ENCODE data around the gene TMEM41A. TPM values are rescaled to one million over a fixed set of nuclear protein-coding genes. Genes with fewer than 3 reads are reported as not detected.

TMEM41A gene
- polyA plus RNA-seq, 1 experiment = 17.8 TPM

GRCh38 chr3:185526349-185526951 lies 27.6 kb upstream of the TMEM41A start:
- peaks cover 10% of the 10 kb centered on the region for H3K27me3 ChIP-seq (ENCODE audit: control insufficient read depth, insufficient read depth, low read length)
- DNase-seq (ENCODE audit: low read depth, low spot score) = no peak
- no peak for TF ChIP-seq CTCF (IDR thresholded peaks at IDR 0.05; ENCODE audit: low read depth, low read length)
- H3K4me3 ChIP-seq (ENCODE audit: low read depth, low read length) = no peak overlapping the region
- CTCF ChIA-PET = no interaction called here
- H3K9me3 ChIP-seq (ENCODE audit: control insufficient read depth, insufficient read depth, low read length) = no peaks in the 10 kb centered on the region
- POLR2A ChIA-PET = no interaction called here
- no peak overlapping the region for H3K27ac ChIP-seq (ENCODE audit: low read depth, low read length)

- no peak for TF ChIP-seq CTCF (IDR thresholded peaks at IDR 0.05; ENCODE audit: low read depth, low read length)
- Histone ChIP-seq H3K27me3 (ENCODE audit: control insufficient read depth, insufficient read depth, low read length) (peaks cover 6% of the 10 kb centered on the region), H3K27ac (ENCODE audit: low read depth, low read length) (no peak overlapping the region), H3K9me3 (ENCODE audit: control insufficient read depth, insufficient read depth, low read length) (no peaks in the 10 kb centered on the region), H3K4me3 (ENCODE audit: low read depth, low read length) (no peak overlapping the region)
- ChIA-PET POLR2A (no interaction called here), CTCF (interaction anchor here (0.6 to 1.2 kb wide), 2 partner anchors 38 to 60 kb away, joined by 3 read pairs; no protein-coding TSS in a partner anchor)
- no peak for DNase-seq (ENCODE audit: low read depth, low spot score)
These were observed 22.7 kb upstream of the TMEM41A start for GRCh38 chr3:185521349-185522138.

GRCh38 chr3:185519021-185519420 lies 20.2 kb upstream of the TMEM41A start:
- ChIA-PET POLR2A (no interaction called here), CTCF (no interaction called here)
- Histone ChIP-seq H3K27me3 (ENCODE audit: control insufficient read depth, insufficient read depth, low read length) (peaks cover 4% of the 10 kb centered on the region), H3K4me3 (ENCODE audit: low read depth, low read length) (no peak overlapping the region), H3K9me3 (ENCODE audit: control insufficient read depth, insufficient read depth, low read length) (no peaks in the 10 kb centered on the region), H3K27ac (ENCODE audit: low read depth, low read length) (no peak overlapping the region)
- DNase-seq (ENCODE audit: low read depth, low spot score) = no peak
- TF ChIP-seq CTCF (IDR thresholded peaks at IDR 0.05; ENCODE audit: low read depth, low read length) = no peak

GRCh38 chr3:185517387-185518130 lies 18.7 kb upstream of the TMEM41A start:
- ChIA-PET CTCF (no interaction called here), POLR2A (no interaction called here)
- Histone ChIP-seq H3K27me3 (ENCODE audit: control insufficient read depth, insufficient read depth, low read length) (peaks cover 4% of the 10 kb centered on the region), H3K27ac (ENCODE audit: low read depth, low read length) (no peak overlapping the region), H3K4me3 (ENCODE audit: low read depth, low read length) (no peak overlapping the region), H3K9me3 (ENCODE audit: control insufficient read depth, insufficient read depth, low read length) (no peaks in the 10 kb centered on the region)
- no peak for TF ChIP-seq CTCF (IDR thresholded peaks at IDR 0.05; ENCODE audit: low read depth, low read length)
- no peak for DNase-seq (ENCODE audit: low read depth, low spot score)
